Stomach smooth muscle (tissue), 2 donors: Measurements from ENCODE around the gene PHF14.
"Not testable (repeated sequence)": the region's sequence is repeated elsewhere in the genome, so short reads cannot be mapped to it uniquely, and the experiment has no call there.

Experiments
- H3K27ac ChIP-seq: one replicate; pipeline ENCODE4 v1.7.0; 2013; ENCODE audit warnings: mild to moderate bottlenecking, low read length, inconsistent platforms
- H3K27me3 ChIP-seq, 2 donors: one replicate each; pipeline ENCODE4 v1.7.0; 2013; ENCODE audit warnings: low read length in 2 of 2; ENCODE audit not compliant: insufficient read depth in 2 of 2, control insufficient read depth in 1 of 2
- H3K36me3 ChIP-seq, 2 donors: one replicate each; pipeline ENCODE4 v1.7.0; 2013; ENCODE audit warnings: low read length in 2 of 2; ENCODE audit not compliant: control insufficient read depth in 2 of 2, insufficient read depth in 2 of 2
- H3K4me1 ChIP-seq: one replicate; pipeline ENCODE4 v1.7.0; 2013; ENCODE audit warnings: low read length; ENCODE audit not compliant: control insufficient read depth, insufficient read depth
- H3K4me3 ChIP-seq, 2 donors: one replicate each; pipeline ENCODE4 v1.7.0; 2013; ENCODE audit warnings: low read length in 2 of 2
- H3K9ac ChIP-seq, 2 donors: one replicate each; pipeline ENCODE4 v1.7.0; 2013; ENCODE audit warnings: low read length in 2 of 2, mild to moderate bottlenecking in 1 of 2
- H3K9me3 ChIP-seq, 2 donors: one replicate each; pipeline ENCODE4 v1.7.0; 2013; ENCODE audit warnings: low read length in 2 of 2; ENCODE audit not compliant: control insufficient read depth in 2 of 2
- donor health status: healthy.
- donor health status: Pancreatic carcinoma.

Gene PHF14

DNA sequence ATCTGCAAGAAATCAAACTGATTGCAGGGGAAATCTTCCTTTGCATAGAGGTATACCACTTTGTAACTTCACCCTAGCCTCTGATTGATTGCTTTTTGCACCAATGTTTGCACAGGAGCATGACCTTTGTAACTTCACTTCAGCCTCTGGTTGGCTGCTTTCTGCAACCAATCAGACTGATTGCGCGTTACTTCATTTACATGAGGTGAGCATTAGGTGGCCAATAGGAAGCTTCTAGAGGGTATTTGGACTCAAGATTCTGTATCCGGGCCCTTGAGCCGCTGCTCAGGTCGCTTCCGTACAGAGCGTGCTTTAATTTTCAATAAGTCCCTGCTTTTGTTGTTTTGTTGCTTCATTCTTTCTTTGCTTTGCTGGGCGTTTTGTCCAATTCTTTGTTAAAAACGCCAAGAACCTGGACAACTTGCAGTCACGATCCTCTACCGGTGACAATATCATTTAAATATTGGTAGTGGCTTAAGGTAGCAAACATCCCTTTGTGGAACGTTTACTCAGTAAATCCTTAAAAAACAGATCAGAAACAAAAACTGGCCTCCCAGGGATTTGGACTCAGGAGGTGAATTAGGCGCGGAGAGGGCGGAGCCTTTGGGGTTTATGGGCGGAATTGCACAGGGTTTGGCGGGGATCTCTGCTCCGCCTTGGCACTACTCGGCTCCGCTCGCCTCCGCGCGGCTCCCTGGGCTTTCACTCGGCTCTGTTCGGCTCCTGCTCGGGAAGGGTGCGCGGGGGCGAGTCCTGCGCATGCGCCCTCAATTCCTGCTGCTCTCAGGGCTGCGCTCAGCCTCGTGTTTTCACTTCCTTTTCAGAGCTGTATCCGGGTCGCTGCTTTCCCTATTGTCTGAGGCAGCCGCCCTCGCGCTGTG lies at the start of gene PHF14:
Gene PHF14 (plus strand): TSS at position 812 of the 881 bp plus-strand sequence. CDS start 452 bp downstream, outside the sequence.
- Histone ChIP-seq H3K27ac (peak within 1 kb of the TSS; percentile 42), H3K9ac (peak within 1 kb of the TSS; percentile 80 to 90), H3K36me3 (no peaks in the 10 kb centered on the region), H3K4me3 (peak within 1 kb of the TSS; percentile 84 to 99), H3K27me3 (no peaks in the 10 kb centered on the region), H3K9me3 (no peaks in the 10 kb centered on the region), H3K4me1 (no peaks in the 10 kb centered on the region)

GRCh38 chr7:10924370-10924769 lies 49.3 kb upstream of the PHF14 start:
- H3K27me3 ChIP-seq = no peaks in the 10 kb centered on the region
- no peak overlapping the region for H3K27ac ChIP-seq
- H3K9me3 ChIP-seq = no peaks in the 10 kb centered on the region
- no peaks in the 10 kb centered on the region for H3K4me1 ChIP-seq
- no peak overlapping the region for H3K4me3 ChIP-seq
- H3K36me3 ChIP-seq = no peaks in the 10 kb centered on the region
- no peak overlapping the region for H3K9ac ChIP-seq

DNA sequence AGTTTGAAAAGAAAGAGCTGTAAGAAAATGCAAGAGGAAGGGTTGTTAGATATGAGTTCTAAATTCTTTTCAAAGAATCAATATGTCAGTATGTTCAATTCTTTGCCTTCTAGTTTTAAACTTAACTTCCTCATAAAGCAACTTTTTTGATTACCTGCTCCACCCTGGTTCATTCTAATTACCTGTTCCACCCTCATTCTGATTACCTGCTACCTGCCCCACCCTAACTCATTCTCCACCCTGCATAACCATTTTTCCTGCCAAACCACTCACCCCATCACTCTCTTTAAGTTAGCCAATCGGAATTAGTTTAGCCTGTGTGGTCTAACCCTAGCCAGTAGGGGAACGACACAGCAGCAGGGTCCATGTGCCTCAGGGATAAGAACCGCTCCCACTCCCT lies 45.5 kb upstream of the PHF14 start:
- H3K9me3 ChIP-seq, H3K4me3 ChIP-seq, H3K36me3 ChIP-seq, H3K27me3 ChIP-seq, H3K27ac ChIP-seq, H3K9ac ChIP-seq, H3K4me1 ChIP-seq: not testable (repeated sequence)

GRCh38 chr7:10930551-10930950 lies 43.1 kb upstream of the PHF14 start:
- no peaks in the 10 kb centered on the region for H3K27me3 ChIP-seq
- no peaks in the 10 kb centered on the region for H3K9me3 ChIP-seq
- no peaks in the 10 kb centered on the region for H3K4me1 ChIP-seq
- peaks cover 8 to 12% of the 10 kb centered on the region in 2 donors for H3K36me3 ChIP-seq
- H3K9ac ChIP-seq = no peak overlapping the region
- no peak overlapping the region for H3K4me3 ChIP-seq
- H3K27ac ChIP-seq = no peak overlapping the region

GRCh38 chr7:10931161-10931560 lies 42.5 kb upstream of the PHF14 start:
- Histone ChIP-seq H3K4me3 (no peak overlapping the region), H3K27me3 (no peaks in the 10 kb centered on the region), H3K36me3 (peaks cover 8 to 17% of the 10 kb centered on the region in 2 donors), H3K9ac (no peak overlapping the region), H3K9me3 (no peaks in the 10 kb centered on the region), H3K27ac (no peak overlapping the region), H3K4me1 (no peaks in the 10 kb centered on the region)

DNA sequence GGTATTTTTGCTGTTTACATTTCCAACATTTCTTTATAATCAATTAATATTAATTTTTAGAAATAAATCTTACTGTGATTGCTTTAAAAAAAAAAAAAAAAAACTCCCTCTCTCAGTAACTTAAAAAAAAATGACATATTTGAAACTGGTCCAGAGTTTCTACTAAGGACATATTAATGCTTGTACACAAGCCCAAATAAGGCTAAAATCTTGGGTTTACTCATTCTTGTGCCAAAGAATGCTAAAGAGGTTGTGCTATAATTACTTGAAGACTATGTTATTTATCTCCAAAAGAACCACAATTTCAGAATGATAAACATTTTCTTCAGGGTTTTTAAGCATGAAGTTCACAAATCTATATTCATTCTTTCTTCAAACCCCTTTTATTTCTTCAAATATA lies 39.4 kb upstream of the PHF14 start:
- Histone ChIP-seq H3K36me3 (peaks cover 10 to 27% of the 10 kb centered on the region in 2 donors), H3K4me3 (no peak overlapping the region), H3K9ac (peak overlapping the region in 1 of 2 donors; percentile 29), H3K4me1 (no peaks in the 10 kb centered on the region), H3K27me3 (no peaks in the 10 kb centered on the region), H3K27ac (peak overlapping the region; percentile 7), H3K9me3 (no peaks in the 10 kb centered on the region)

DNA sequence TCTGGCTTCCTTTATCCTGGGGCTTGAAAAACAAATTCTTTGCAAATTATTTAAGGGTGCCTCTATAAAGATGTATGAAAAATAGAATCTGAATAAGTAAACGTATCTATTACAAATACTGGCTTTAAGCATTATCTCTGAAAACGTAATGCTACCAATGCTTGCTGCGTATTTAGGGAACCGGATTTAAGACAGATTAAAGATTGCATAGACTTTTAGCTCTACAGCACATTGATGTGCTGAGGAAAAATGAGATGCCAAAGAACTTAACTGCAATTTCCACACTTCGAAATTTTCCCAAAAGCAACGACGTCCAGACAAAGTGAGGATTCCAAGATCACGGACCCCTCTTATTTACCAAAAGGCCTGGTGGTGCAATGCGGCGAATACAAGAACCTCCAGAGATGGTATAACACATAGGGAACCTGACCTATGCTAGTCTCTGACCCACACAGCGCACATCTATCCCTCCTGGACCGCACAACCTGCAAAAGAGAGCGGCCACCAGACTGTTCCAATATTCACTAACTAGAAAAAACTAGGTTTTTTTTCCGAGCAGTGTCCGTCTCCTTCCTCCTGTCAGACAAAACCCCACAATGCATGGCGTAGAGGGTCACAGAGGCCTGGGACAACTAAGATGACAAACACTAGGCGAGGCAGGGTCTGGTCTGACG lies 34.3 kb upstream of the PHF14 start:
- Histone ChIP-seq H3K9ac (peak overlapping the region; percentile 86 to 99), H3K4me3 (peak overlapping the region; percentile 83 to 100), H3K36me3 (peaks cover 3 to 15% of the 10 kb centered on the region in 2 donors), H3K9me3 (no peaks in the 10 kb centered on the region), H3K27ac (peak overlapping the region; percentile 94), H3K27me3 (no peaks in the 10 kb centered on the region), H3K4me1 (peaks cover 5% of the 10 kb centered on the region)

- peak overlapping the region; percentile 83 to 100 for H3K4me3 ChIP-seq
- H3K36me3 ChIP-seq = peaks cover 3 to 15% of the 10 kb centered on the region in 2 donors
- H3K27ac ChIP-seq = peak overlapping the region; percentile 94
- no peaks in the 10 kb centered on the region for H3K27me3 ChIP-seq
- H3K4me1 ChIP-seq = peaks cover 5% of the 10 kb centered on the region
- no peaks in the 10 kb centered on the region for H3K9me3 ChIP-seq
- peak overlapping the region; percentile 86 to 99 for H3K9ac ChIP-seq
These were observed 33.6 kb upstream of the PHF14 start for GRCh38 chr7:10939911-10940703.

- Histone ChIP-seq H3K36me3 (peaks cover 3 to 13% of the 10 kb centered on the region in 2 donors), H3K9me3 (no peaks in the 10 kb centered on the region), H3K4me3 (peak overlapping the region; percentile 79 to 100), H3K27me3 (no peaks in the 10 kb centered on the region), H3K4me1 (peaks cover 5% of the 10 kb centered on the region), H3K27ac (peak overlapping the region; percentile 94), H3K9ac (peak overlapping the region; percentile 86 to 99)
These were observed 32.8 kb upstream of the PHF14 start for GRCh38 chr7:10940704-10941355.

DNA sequence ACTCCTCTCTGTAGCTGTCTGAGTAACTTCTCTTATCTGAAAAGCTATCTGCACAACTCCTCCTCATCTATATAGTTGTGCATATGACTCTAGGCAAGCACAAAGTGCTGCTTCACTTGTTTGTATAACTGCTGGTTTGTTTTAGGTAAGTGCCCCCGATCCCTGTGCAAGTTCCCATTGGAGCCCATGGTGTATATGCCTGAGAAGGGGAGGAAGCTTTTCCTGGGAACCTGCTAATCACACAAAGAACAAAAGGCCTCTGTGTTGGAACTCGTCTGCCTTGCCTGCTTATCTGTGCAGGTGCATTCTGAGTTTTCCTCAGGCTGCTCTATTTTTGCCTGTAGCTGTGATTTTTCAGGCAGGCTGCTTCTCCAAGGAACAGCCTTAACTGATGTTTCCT lies 23.2 kb upstream of the PHF14 start:
- H3K9ac ChIP-seq = no peak overlapping the region
- no peaks in the 10 kb centered on the region for H3K9me3 ChIP-seq
- H3K27me3 ChIP-seq = no peaks in the 10 kb centered on the region
- H3K36me3 ChIP-seq = no peaks in the 10 kb centered on the region
- H3K4me3 ChIP-seq = no peak overlapping the region
- no peak overlapping the region for H3K27ac ChIP-seq
- H3K4me1 ChIP-seq = no peaks in the 10 kb centered on the region
